Forelimb muscle (tissue), 1 donor: ENCODE results near the gene HMX2. TPM values are rescaled to one million over a fixed set of nuclear protein-coding genes. Genes with fewer than 3 reads are reported as not detected.
A peak's percentile ranks its signal among the peaks of the same experiment; 100 is the strongest.

Experiments used
- DNase-seq: peaks from one replicate; pipeline ENCODE4 v3.0.0-alpha.2; 2013; ENCODE audit warnings: low read depth
- polyA plus RNA-seq: library from polyadenylated mRNA; unstranded; fragments of 120-200 nt; gene quantifications from one replicate; pipeline ENCODE4 v1.2.1, GENCODE V29; 2013; ENCODE audit not compliant: insufficient read length

The HMX2 gene, protein sequence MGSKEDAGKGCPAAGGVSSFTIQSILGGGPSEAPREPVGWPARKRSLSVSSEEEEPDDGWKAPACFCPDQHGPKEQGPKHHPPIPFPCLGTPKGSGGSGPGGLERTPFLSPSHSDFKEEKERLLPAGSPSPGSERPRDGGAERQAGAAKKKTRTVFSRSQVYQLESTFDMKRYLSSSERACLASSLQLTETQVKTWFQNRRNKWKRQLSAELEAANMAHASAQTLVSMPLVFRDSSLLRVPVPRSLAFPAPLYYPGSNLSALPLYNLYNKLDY
- polyA plus RNA-seq, result not detected

DNA sequence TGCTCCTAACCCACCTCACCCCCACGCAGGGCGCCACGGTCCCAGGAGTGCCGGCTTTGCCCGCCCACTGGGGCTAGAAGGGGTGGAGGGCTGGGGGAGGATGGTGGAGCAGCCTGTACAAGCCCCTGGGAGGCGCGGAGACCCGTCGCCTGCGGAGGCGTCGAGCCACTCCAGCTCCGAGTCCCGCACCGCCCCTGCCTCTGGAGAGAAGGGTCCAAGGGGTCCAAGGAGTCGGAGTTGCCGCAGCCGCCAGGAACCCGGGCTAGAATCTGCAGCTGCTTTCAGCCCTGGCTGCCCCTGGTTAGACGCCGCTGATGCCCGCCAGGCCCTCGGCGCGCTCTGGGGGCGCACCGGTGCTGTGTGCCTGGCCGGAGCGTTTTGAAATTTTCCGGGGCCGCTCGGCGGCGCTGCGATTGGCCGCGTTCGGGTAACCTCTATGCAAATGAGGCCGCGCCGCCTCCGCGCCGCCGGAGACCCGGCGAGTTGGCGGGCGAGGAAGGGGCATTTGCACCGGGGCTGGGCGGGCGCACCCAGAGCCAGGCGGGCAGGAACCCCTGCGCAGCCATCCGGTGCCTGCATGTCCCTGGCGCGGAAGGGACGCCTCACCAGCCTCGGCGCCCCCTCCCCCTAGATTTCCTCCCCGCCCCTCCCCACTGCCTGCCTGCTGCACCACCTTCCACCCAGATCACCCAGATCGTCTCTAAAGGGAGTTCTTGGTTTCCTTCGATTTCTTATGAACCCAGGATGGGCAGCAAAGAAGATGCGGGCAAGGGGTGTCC, at the start of gene HMX2:
Gene HMX2 (plus strand): TSS at position 502 of the 779 bp plus-strand sequence. CDS start 243 bp downstream, at position 745.
- DNase-seq, result no peak

DNA sequence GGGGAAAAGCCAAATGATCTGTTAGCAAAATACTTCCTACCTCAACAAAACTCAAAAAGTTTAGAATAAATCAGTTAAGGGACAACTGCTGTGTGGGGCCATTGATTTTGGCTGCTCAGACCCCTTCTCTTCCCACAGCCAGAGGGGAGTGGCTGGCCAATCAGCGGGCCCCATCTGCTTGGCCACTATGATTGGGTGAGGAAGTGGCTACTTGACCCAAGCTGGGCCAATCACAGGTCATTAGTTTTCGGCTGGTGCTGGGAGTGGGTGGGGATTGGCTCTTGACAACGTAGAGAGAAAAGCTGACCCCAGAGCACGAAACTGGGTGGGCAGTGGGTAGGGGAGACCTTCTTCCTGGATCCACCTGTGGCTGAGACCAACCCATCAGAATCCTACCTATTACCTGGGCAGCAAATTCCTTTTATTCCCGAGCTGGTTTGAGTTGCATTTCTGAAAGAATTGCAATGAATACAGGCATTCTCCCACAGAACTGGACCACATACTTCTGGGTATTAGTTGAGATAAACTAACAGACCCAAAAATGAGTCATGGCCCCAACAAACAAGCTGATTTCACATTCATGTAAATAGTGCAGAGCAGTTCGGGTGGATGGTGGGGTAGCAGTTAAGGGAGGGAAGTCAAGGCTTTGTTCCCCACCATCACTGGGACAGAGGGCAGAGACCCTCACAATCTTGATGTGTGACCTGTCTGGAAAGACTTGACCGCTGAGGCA, 47.7 kb upstream of the HMX2 start:
- DNase-seq, result no peak

DNA sequence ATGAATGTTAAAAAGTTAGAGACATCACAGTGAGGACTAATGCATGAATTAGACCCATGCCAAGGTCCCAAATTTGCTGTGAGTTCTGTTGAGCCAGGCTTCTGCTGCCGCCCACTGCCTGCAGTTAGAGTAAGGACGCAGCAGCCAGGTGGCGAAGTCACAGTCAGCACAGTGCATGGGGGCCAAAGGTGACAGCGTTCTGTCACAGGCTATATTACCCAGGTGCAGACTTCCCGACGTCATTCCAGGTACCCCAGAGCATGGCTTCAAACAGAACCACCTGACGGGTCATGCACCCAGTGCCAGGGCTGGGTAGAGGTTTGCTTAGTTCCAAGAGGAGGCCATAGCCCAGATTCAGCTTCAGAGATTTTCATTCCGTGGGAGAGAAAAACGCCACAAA, 46.1 kb upstream of the HMX2 start:
- no peak for DNase-seq

DNA sequence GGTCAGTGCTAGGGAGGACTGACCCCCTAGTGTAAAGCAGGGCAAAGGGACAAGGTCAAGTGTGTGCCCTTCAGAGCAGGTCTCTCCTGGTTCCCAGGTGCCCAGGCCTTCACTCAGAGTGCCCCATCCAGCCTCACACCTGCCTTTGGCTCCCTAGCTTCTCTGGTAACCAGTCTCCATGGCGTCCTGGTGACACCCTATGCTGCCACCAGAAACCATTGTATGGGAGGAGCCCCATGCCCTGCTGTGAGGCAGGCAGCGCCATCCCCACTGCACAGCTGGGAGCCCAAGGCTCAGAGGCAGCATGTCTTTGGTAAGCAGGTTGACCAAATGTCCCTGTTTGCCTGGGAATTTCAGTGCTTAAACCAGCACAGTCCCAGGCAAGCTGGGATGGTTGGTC, 45.3 kb upstream of the HMX2 start:
- DNase-seq, result no peak

DNA sequence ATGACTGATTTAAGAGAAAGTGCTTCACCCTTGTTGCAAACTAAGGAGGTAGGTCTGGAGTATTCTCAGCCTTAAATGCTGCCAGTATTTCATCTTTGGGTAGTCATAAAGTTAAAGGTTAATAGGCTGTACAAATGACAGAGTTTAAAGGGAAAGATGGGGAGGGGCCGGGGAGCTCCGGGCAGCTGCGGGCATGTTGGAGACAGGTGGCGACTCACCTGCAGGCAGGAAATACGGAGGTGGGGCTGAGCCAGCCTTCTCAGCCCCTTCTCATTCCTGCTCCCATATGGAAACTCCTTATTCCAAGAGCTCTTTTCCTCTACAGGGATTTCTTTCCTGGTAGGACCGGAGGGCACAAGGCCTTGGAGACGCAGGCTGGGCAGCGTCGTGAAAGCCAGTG, 44.0 kb upstream of the HMX2 start:
- DNase-seq, result no peak

DNA sequence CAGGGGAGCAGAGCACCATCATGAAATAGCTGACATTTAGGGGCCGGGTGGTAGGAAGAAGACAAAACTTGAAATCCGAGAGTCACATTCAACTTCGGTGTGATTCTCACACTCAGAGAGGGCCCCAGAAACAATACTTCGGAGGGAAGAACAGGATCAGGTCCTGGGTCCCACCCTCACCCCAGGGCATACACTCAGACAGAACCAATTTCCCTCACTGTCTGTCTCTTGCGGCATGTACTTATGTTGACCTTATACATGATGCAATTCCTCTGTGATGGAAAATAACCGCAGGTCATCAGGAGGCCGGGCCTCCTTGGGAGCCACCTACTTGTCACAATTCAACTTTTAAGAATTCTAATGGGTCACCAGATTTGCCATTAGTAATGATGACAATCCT, 38.5 kb upstream of the HMX2 start:
- DNase-seq, result no peak

DNA sequence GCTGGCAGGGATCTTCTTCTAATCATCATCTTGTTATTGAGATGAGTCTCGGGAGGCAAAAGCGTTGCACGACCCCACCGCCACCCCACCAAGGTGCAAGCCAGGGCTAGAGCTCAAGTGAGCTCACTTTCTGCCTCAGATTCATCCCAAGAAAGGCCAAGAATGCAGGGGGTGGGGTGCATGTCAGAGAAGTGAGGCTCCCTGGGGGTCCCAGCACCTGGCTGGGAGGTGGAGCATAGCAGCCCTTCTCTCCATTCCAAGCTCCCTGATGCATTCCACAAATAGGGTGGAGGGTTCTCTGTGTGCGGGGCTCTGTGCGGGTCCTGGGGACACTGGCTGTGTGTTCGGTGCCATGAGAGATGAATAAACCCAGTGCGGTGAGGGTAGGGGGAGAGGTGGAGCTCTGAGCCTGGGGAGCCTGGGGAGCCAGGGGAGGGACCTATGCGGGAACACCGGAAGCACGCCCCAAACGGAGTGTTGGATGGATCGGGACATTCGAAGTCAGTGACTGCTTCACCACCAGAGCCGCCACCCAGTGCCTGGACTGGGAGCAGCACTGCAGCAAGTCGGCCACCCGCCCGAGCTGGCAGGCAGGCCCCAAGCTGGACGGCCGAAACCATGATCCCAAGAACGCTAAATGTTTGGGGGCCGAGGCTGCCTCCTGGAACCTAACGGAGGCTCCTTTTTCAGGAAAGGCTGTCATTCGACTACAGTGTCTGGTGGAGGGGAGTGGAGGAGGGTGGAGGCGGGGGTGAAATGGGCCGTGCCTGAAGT, 30.1 kb upstream of the HMX2 start:
- DNase-seq, result no peak

DNA sequence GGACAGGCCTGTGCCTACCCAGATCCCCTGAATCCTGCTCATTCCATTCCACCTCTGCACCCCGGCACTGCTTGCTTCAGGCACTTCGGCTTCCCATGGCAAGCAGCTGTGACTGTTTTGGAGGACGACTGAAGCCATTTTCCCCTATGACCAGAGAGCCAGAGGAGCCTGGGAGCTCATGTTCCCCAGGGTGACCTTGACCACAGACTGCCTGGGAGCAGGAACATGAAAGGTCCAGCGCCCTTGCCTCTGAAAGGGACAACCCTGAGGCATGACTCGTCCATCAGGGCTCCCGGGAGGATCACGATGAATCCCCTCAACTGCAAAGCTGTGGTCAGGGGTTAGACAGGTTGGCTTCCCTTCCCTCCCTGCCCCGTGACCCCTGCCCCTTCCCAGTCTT, 28.9 kb upstream of the HMX2 start:
- DNase-seq, result no peak

DNA sequence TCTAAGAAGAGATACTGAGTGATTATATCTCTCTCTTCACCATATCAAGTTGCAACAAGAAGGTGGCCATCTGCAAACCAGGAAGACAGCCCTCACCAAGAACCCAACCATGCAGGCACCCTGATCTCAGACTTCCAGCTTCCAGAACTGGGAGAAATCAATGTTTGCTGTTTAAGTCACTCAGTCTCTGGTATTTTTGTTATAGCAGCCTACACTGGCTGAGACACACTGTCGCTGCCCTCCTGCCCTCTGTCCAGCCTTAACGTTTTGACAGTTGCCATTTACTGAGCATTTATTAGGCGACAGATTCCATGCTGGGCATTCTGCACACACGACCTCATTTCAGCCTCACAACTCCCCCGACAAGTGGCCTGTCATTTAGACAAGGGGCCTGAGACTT, 21.7 kb upstream of the HMX2 start:
- no peak for DNase-seq

DNA sequence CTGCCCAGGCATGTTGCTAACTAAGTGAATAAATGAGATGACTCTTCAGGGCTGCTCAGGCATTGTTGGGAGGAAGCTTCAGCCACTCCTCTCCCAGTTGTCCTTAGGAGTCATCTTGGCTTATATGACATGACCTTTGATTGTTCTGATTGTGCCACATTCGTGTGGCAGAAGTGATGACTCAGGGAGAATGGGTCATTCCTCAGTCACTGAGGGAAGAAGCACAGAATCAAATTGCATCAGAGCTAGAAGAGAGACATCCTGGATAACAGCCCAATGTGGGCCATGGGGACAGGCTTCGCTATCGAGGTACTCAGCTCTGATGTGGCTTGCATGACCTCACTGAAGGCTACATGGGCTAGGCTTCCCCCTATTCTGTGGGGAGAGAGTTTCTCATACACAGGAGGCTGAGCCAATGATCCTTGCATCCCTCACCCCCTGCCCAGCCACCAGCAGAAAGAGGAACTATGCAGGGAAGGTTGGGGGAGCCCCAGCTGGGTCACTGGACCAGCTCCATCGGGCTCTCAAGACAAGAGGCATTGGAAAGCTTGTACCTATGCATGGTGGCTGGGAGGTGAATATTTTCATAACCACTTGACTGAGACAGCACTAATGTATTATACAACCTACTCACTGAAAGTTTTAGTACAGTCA, 18.2 kb upstream of the HMX2 start:
- no peak for DNase-seq

DNA sequence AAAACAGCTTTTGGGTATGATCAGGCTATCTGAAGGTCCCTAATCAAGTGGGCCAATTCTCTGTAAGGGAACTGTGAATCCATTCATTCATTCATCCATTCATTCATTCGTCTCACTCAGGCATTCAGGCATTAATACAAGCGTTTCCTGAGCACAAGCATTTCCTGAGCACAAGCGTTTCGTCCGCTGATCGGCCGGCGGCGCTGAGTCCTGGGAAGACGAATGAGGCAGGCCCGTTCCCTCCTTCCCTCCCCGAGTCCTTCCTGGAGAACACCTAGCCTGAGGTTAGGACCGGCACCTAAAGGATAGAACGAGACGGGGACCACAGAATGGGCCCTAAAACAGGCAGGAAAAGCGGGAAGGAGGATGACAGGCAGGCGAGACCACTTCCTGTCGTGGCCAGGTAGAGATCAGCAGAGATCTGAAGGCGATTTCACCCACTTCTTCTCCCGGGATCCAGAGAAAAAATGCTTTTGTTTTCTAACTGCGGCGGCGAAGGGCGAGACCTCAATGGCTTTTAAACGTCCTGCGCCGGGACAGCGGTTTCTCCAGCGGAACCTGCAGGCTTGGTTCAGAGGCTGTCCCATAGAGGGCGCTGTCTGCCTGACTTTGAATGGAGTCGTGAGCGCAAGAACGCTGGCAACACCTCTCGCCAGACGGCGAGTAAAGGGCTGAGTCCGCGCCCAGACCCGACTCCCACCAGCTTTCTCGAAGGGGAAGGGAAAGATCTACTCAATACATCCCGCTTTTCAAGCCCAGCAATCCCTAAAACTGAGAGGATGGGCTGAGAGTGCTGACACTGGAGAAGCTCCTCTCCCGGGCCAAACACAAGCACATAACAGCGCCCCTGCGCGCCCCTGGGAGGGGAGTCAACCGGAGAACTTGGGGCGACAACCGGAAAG, 15.1 kb upstream of the HMX2 start:
- peak; percentile 67 for DNase-seq

DNA sequence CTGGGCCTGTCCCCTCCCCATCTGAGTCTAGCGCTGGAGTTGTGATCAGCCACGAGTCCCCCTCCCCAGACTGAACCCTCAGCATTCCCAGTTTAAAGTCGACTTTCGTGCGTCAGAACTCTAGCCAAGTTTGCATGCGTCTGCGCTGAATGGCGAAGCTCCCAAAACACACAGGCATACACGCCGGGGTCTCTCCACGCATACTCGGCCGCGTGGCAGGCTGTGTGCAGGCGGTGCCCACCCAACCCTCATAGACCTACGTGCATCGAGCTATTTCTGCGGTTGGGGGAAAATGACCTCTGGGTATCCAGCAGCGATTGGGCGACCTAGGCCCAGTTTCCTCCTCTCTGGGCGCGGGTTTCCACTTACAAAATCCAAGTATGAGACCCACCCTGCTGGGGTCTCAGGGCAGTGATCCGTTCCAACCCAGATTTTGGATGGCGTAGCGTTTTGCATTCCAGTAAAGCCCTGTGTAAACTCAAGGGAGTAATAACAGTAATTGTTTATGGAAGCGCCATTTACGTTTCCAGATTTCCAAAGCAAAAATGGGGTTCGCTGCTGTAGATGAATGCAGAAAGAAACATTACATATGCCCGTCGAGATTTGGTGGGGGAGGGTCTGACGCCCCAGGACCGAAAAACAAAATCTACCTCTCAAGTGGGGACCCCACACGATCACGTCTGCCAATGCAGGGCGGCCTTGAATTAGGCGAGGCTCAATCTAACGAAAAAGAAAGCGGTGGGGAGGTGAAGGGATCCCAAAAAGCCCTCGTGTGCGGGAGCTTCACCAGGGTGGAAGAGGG, 14.2 kb upstream of the HMX2 start:
- no peak for DNase-seq

DNA sequence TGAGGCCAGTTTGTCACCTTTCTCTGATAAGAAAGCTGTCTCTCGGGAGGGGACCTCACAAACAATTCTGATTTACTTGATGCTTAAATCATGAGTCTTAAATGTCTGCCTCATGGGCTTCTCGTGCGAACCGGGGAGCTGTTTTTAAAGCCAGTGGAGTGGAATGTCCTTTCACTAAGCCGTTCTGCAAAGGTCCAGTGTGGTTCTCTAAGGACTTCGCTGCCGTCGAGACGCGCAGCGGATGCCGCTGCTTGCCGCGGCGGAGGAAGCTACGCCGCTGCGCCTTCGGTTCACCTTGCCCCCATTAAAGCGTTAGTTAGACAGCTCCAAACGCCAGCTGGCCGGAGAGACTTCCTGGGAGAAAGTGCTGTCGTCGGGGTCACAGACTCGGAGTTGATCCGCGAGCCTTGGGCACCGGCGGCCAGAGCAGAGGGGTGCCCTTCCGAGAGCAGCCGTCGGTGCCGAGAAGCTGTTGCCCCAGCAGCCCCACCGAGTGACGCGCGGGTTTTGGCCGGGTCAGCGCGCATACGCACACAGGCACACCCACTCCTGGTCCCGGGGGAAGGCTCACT, 13.5 kb upstream of the HMX2 start:
- DNase-seq, result no peak

DNA sequence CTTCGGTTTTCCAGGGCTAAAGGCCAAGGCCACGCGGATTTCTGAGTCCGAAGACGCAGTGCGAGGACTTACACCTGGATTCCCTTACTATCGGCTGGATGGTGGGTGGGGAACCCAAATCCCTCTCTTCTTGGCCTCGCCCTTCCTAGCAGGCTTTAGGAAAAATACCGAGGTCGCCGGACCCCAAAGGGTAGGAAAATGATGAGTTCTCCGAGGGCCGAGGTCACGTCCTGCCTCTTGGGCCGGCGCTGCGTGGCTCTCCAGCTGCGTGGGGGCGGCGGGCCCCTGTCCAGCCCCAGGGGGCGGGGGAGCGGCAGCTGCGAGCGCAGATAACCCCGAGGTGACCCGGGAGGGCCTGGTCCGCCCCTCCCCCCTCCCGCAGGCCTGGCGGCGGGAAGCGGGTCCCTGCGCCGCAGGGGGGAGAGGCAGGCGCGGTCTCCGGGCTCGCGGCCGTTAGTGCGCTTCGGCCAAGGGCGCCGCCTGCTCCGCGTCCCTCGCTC, 13.0 kb upstream of the HMX2 start:
- no peak for DNase-seq

DNA sequence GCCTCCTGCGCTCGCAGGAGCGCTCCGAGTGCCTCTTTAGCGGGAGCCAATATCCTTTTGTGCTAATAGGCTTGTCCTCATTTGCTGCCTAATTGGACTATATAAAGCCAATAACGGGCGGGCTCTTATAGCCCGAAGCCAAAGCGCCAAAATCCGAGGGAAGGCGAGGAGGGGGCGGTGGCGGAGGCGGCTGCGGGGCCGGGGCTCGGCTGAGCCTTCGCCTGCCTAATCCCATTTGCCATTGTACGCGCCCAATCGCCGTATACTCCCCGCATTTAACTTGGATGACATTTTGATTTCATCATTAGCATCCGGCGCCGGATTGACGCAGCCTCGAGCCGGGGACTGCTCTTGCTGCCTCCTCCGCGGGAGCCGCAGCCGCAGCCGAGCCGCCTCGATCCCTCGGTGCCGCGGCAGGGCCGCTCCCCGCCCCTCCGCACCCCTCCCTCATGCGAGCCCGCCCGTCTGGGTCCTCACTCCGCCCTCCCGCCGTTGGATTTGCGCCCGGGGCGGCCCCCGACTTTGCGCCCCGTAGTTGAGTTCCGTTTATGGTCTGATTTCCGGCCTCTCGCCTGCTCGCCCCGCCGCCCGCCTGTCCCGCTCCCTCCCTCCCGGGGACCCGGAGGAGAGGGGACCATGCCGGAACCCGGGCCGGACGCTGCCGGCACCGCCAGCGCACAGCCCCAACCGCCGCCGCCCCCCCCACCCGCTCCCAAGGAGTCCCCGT, 12.4 kb upstream of the HMX2 start, which contains the start of gene HMX3:
Gene HMX3 (plus strand): TSS at position 556 of the 727 bp plus-strand sequence. CDS start 81 bp downstream, at position 637.
- no peak for DNase-seq

DNA sequence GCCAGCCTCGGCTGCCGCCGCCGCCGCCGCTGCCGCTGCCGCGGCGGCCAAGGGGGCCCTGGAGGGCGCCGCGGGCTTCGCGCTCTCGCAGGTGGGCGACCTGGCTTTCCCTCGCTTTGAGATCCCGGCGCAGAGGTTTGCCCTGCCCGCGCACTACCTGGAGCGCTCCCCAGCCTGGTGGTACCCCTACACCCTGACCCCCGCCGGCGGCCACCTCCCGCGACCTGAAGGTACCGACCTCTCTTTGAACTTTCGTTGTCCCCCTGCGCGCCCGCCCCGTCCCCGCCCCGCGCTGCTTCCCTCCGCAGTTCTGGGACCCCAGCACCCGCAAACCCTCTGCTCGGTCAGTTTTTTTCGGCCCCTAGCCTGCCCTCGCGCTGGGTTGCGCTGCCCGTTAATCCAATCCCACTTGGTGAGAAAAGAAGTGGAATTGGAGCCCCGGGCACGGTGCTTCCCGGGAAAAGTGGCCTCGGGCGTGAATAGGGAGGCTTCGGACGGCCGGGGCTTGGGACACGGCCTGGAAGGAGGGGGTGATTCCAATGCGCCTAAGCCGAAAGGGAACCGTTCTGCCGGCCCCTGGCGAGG, 11.6 kb upstream of the HMX2 start:
- DNase-seq, result no peak

DNA sequence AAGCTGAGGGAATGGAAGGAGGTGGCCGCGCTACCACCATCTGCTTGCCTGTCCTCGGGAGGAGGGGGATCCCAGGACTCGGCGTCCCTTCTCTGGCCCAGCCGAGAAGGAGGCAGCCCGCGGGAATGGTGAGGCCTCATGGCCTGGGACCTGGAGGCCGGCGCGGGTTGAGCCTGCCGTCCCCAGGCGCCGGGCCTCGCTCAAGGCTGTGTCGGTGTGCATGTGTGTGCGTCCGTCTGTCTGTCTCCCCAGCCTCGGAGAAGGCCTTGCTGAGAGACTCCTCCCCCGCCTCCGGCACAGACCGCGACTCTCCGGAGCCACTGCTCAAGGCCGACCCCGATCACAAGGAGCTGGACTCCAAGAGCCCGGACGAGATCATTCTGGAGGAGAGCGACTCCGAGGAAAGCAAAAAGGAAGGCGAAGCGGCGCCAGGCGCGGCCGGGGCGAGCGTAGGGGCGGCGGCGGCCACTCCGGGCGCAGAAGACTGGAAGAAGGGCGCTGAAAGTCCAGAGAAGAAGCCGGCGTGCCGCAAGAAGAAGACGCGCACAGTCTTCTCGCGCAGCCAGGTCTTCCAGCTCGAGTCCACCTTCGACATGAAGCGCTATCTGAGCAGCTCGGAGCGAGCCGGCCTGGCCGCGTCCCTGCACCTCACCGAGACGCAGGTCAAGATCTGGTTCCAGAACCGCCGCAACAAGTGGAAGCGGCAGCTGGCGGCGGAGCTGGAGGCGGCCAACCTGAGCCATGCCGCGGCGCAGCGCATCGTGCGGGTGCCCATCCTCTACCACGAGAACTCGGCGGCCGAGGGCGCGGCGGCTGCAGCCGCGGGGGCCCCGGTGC, 10.9 kb upstream of the HMX2 start:
- no peak for DNase-seq
